ENCODE results near the gene TRERF1.

The TRERF1 gene

GRCh38 chr6:42188406-42188805 is 263.3 kb downstream of the TRERF1 start:
- Mint-ChIP-seq H3K27me3 (ENCODE audit: low read depth) (no peaks in the 10 kb centered on the region), H3K27ac (no peak overlapping the region), H3K36me3 (ENCODE audit: low read depth) (no peaks in the 10 kb centered on the region), H3K4me1 (ENCODE audit: low read depth) (no peaks in the 10 kb centered on the region), H3K4me3 (no peak overlapping the region), H3K9me3 (no peaks in the 10 kb centered on the region)

- no peaks in the 10 kb centered on the region for H3K9me3 Mint-ChIP-seq
- H3K36me3 Mint-ChIP-seq (ENCODE audit: low read depth): no peaks in the 10 kb centered on the region
- H3K4me1 Mint-ChIP-seq (ENCODE audit: low read depth): no peaks in the 10 kb centered on the region
- H3K27ac Mint-ChIP-seq: no peak overlapping the region
- H3K27me3 Mint-ChIP-seq (ENCODE audit: low read depth): no peaks in the 10 kb centered on the region
- H3K4me3 Mint-ChIP-seq: no peak overlapping the region
Observed at GRCh38 chr6:42185597-42185996, 266.1 kb downstream of the TRERF1 start.

- no peak overlapping the region for H3K4me3 Mint-ChIP-seq
- no peaks in the 10 kb centered on the region for H3K4me1 Mint-ChIP-seq (ENCODE audit: low read depth)
- H3K9me3 Mint-ChIP-seq: no peaks in the 10 kb centered on the region
- no peaks in the 10 kb centered on the region for H3K27me3 Mint-ChIP-seq (ENCODE audit: low read depth)
- no peak overlapping the region for H3K27ac Mint-ChIP-seq
- H3K36me3 Mint-ChIP-seq (ENCODE audit: low read depth): no peaks in the 10 kb centered on the region
Observed at GRCh38 chr6:42184475-42184874, 267.3 kb downstream of the TRERF1 start.

- no peaks in the 10 kb centered on the region for H3K36me3 Mint-ChIP-seq (ENCODE audit: low read depth)
- no peaks in the 10 kb centered on the region for H3K9me3 Mint-ChIP-seq
- H3K27ac Mint-ChIP-seq: no peak overlapping the region
- H3K27me3 Mint-ChIP-seq (ENCODE audit: low read depth): no peaks in the 10 kb centered on the region
- H3K4me3 Mint-ChIP-seq: no peak overlapping the region
- H3K4me1 Mint-ChIP-seq (ENCODE audit: low read depth): no peaks in the 10 kb centered on the region
Observed at GRCh38 chr6:42182101-42182500, 269.6 kb downstream of the TRERF1 start.

GRCh38 chr6:42179945-42180313 is 271.8 kb downstream of the TRERF1 start:
- Mint-ChIP-seq H3K27me3 (ENCODE audit: low read depth) (no peaks in the 10 kb centered on the region), H3K4me1 (ENCODE audit: low read depth) (no peaks in the 10 kb centered on the region), H3K36me3 (ENCODE audit: low read depth) (no peaks in the 10 kb centered on the region), H3K9me3 (no peaks in the 10 kb centered on the region), H3K4me3 (no peak overlapping the region), H3K27ac (no peak overlapping the region)

- no peaks in the 10 kb centered on the region for H3K9me3 Mint-ChIP-seq
- H3K27ac Mint-ChIP-seq: no peak overlapping the region
- no peaks in the 10 kb centered on the region for H3K27me3 Mint-ChIP-seq (ENCODE audit: low read depth)
- H3K4me1 Mint-ChIP-seq (ENCODE audit: low read depth): no peaks in the 10 kb centered on the region
- H3K36me3 Mint-ChIP-seq (ENCODE audit: low read depth): no peaks in the 10 kb centered on the region
- no peak overlapping the region for H3K4me3 Mint-ChIP-seq
Observed at GRCh38 chr6:42179261-42179944, 272.3 kb downstream of the TRERF1 start.

GRCh38 chr6:42177514-42178364 is 274.0 kb downstream of the TRERF1 start:
- H3K27ac Mint-ChIP-seq: no peak overlapping the region
- no peaks in the 10 kb centered on the region for H3K36me3 Mint-ChIP-seq (ENCODE audit: low read depth)
- no peak overlapping the region for H3K4me3 Mint-ChIP-seq
- H3K4me1 Mint-ChIP-seq (ENCODE audit: low read depth): no peaks in the 10 kb centered on the region
- no peaks in the 10 kb centered on the region for H3K27me3 Mint-ChIP-seq (ENCODE audit: low read depth)
- no peaks in the 10 kb centered on the region for H3K9me3 Mint-ChIP-seq

- Mint-ChIP-seq H3K4me1 (ENCODE audit: low read depth) (no peaks in the 10 kb centered on the region), H3K9me3 (no peaks in the 10 kb centered on the region), H3K36me3 (ENCODE audit: low read depth) (no peaks in the 10 kb centered on the region), H3K27ac (no peak overlapping the region), H3K27me3 (ENCODE audit: low read depth) (no peaks in the 10 kb centered on the region), H3K4me3 (no peak overlapping the region)
Observed at GRCh38 chr6:42176981-42177380, 274.7 kb downstream of the TRERF1 start.

- Mint-ChIP-seq H3K4me1 (ENCODE audit: low read depth) (no peaks in the 10 kb centered on the region), H3K27ac (no peak overlapping the region), H3K4me3 (no peak overlapping the region), H3K9me3 (no peaks in the 10 kb centered on the region), H3K27me3 (ENCODE audit: low read depth) (no peaks in the 10 kb centered on the region), H3K36me3 (ENCODE audit: low read depth) (no peaks in the 10 kb centered on the region)
Observed at GRCh38 chr6:42175860-42176259, 275.9 kb downstream of the TRERF1 start.
